Activated naive CD8-positive, alpha-beta T cell treated with anti-CD3 and anti-CD28 coated beads, Interleukin-2, amount 50 U/mL, for 16 hours (primary cell): ENCODE measurements around the gene CRK.
A peak's percentile ranks its signal among the peaks of the same experiment; 100 is the strongest.

Experiments
- DNase-seq: peaks from one replicate; pipeline ENCODE4 v3.0.0-alpha.2; 2020; ENCODE audit warnings: low read depth, low spot score

The CRK gene

GRCh38 chr17:1455797-1456599 is at the start of gene CRK:
TSS of gene CRK (minus strand) at chr17:1456232. CDS start at chr17:1456117, 115 bp downstream.
- DNase-seq = peak; percentile 94

DNA sequence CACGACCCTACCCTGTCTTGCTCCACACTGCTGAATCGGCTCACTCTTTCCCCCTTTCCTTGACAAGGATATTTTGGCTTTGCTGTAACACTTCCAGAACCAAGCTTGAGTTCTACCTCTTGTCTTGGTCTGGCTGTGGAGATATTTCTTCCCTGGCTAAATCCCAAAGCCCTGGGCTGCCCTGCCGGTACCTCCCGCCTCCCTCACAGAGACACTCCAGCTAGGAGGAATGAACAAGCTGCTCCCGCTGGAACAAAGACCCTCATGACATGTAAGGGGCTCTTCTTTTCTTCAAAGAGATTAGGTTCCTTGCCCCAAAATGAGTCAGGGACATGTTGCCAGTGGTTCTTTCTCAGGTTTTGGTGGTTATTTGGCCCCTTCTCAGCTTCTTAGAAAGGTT is 49.6 kb upstream of the CRK start:
- DNase-seq = no peak

DNA sequence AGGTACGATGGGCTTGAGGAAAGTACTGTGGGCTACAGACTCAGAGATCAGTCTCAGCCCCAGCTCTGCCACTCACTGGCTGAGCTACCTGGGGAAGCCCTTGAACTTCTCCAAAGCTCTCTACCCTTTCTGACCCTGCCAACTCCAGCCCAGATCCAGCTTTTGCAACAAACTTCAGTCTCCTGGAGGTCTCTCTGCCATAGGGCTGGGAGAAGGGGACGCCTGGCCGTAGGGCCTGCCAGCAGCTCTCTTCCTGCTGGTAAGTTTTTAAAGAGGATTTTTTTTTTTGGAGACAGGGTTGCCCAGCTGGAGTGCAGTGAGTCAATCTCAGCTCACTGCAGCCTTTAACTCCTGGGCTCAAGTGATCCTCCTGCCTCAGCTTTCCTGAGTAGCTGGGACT is 48.8 kb upstream of the CRK start:
- DNase-seq = no peak

GRCh38 chr17:1503699-1504098 is 47.7 kb upstream of the CRK start:
- no peak for DNase-seq

DNA sequence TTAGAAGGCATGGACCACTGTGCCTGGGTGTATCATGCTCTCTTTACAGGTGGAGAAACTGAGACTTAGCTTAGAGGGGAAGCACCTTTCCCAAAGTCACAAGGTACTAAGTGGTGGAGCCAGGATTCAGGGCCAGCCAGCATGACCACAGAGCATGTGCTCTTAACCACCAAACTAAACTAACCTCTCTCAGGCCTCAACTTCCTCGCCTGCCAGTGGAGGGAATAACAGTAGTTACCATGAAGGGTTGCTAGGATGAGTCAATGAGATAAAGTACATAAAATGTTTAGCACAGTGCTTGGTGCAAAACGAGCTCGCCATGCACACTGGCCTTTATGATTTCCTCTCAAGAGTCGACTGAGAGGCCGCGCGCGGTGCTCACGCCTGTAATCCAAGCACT is 42.8 kb upstream of the CRK start:
- DNase-seq = no peak

- DNase-seq = no peak
These were observed 42.2 kb upstream of the CRK start for GRCh38 chr17:1498233-1498632.

GRCh38 chr17:1497831-1498230 is 41.8 kb upstream of the CRK start:
- DNase-seq = no peak

GRCh38 chr17:1496869-1497268 is 40.8 kb upstream of the CRK start:
- DNase-seq = no peak

GRCh38 chr17:1495265-1495989 is 39.4 kb upstream of the CRK start:
- DNase-seq = no peak

GRCh38 chr17:1494736-1495253 is 38.8 kb upstream of the CRK start:
- no peak for DNase-seq

DNA sequence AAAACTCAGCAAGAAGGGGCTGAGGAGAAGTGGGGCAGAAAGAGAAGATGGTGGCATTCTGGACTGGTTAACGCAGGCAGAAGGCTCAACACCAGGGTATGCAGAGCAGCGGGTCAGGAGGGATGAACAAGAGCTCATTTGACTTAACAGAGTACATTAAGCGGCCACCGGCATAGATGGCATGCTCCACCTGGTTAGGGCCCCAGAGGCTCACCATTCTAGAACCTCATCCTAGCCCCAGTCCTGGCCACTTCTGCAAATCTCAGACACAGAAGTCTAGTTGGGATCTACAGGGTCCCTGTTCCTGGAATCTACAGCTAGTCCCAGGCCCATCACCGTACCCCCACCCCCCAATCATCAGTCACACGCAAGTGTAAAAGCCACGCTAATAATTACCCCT is 38.2 kb upstream of the CRK start:
- no peak for DNase-seq

GRCh38 chr17:1493291-1493980 is 37.4 kb upstream of the CRK start:
- no peak for DNase-seq

DNA sequence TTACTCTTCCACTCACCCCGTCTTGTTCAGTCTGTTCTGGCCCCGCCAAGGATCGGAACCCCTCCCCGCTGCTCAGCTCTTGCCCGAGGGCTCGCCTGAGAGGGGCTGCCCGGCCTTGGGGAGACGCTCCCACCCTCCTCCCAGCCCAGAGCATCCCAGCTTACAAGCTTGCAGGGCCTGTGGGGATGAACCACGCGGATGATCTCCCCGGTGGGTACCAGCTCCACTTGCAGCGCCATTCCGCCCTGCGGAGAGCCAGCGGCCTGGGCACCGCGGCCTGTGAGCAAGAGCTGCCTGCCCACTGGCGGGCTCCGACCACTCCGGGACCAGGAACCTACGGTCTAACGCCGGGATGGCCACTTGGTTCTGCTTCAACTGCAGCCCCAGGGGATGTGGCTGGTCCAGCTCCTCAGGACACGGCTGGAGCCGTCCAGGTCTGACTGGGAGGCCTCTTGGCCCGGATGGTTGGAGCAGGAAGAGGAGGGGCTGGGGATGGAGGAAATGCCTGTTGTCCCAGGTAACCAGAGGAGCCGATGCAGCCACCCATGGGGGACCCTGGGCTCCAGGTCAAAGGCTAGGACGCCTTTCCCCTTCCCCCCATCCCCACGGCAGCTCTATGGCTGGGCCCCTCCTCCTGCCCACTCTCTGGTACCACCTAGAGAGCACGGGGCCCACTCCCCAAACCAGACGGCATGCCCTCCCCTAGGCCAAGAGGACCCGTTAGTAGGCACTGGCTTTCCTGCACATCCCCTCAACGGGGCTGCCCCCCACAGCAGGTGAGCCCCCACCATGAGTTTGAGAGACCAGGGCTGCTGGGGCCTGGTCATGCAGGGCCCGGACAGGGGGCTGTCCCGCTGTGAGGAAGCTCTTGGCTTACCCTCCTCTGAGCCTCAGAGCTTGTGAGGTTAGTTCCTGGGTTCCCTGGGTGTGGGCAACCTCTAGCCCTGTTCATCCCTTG is 36.5 kb upstream of the CRK start, which contains the start of gene MYO1C:
Gene MYO1C (minus strand): TSS at position 438 of the 958 bp plus-strand sequence. CDS start 199 bp downstream, at position 239.
- no peak for DNase-seq

GRCh38 chr17:1491443-1492248 is 35.6 kb upstream of the CRK start:
- DNase-seq = no peak

- no peak for DNase-seq
These were observed 34.8 kb upstream of the CRK start for GRCh38 chr17:1490643-1491442.

DNA sequence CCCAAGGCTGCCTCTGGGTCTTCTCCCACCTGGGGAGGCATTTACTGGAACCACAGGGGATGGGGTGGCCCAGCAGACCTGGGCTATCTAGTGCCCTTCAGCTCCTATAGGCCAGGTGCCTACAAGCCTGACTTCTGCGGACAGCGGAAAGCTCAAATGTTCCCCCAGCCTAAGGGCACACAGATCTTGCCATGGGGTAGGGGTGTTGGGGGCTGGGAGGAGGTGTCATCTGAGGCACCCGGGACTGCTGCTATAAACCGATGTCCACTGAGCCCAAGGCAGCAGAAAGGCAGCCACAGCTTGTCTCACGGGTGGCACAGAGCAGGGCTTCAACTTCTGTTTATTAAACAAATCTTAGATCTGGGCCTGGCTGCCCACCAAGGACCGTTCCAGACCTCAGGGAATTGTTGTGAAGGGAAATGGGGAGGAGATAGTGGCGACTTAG is 32.8 kb upstream of the CRK start:
- no peak for DNase-seq

DNA sequence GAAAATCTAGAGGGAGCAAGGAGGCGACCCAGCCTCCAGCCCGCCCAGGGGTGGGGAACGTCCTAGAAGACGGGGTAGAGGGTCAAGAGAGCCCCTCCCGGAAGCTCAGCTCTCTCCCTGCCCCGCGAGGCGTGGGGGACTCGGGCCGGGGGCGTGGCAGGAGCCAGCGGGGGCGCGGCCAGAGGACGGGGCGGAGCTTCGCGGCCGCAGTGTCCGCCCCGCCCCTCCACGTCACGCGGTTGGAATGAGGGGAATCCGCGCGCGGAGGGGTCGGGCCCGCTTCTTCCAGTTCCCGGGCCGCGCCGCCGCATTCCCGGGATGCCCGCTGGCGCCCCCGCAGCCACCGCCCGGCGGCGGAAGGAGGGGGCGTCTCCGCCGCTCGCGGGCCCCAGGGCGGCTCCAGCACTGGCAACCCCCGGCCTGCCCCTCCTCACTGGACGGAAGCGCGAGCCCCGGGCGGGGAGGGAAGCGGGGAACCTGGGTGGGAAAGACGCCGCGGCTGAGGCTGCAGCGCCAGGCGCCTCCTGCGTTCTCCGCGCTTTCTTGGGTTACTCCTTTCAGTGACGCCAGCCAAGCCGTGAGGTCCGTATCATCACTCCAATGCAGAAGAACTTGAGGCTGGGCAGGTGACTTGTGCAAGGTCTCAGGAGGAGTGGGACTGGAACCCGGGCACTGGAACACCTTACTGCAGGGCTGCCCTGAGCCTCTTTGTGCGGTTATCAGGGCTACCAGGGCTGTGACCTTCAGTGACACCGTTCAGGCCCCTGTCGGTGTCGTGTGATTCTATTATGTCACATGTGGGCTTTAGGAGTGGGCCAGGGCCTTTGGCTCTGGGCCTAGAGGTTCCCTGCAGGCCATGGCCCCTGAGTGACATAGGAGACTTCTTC is 32.1 kb upstream of the CRK start:
- DNase-seq = no peak
